Kidney (tissue), 14 donors: ENCODE results near the gene MKRN2. TPM values are rescaled to one million over a fixed set of nuclear protein-coding genes. Genes with fewer than 3 reads are reported as not detected.
"Not testable (repeated sequence)": the region's sequence is repeated elsewhere in the genome, so short reads cannot be mapped to it uniquely, and the experiment has no call there.

Source experiments
- DNase-seq, 5 donors: peaks; one replicate each; pipeline ENCODE4 v3.0.0-alpha.2; 2013 to 2020
- FAIRE-seq: peaks from 2 replicates; lab custom pipeline; 2012; peaks lifted over from hg19 to GRCh38; lab: Jason Lieb, UNC
- H3K27ac ChIP-seq, 2 donors: one replicate each; pipeline ENCODE4 v1.7.0; 2013; ENCODE audit warnings: low read depth in 2 of 2, low read length in 2 of 2, inconsistent platforms in 1 of 2
- H3K27me3 ChIP-seq: one replicate; pipeline ENCODE4 v1.7.1; 2013; ENCODE audit warnings: low read length, inconsistent platforms; ENCODE audit not compliant: control insufficient read depth, insufficient read depth
- H3K36me3 ChIP-seq, 3 donors: one replicate each; pipeline versions ENCODE4 v1.7.0 to v1.7.1; 2013; ENCODE audit warnings: low read length in 3 of 3, control low read depth in 1 of 3, inconsistent platforms in 1 of 3; ENCODE audit not compliant: insufficient read depth in 3 of 3, control insufficient read depth in 2 of 3
- H3K4me1 ChIP-seq, 3 donors: one replicate each; pipeline versions ENCODE4 v1.7.0 to v1.7.1; 2013; ENCODE audit warnings: low read length in 3 of 3, inconsistent platforms in 1 of 3, low read depth in 1 of 3; ENCODE audit not compliant: control insufficient read depth in 2 of 3, insufficient read depth in 2 of 3
- H3K4me3 ChIP-seq, 3 donors: one replicate each; pipeline versions ENCODE4 v1.7.0 to v1.8.1; 2013; ENCODE audit warnings: low read length in 3 of 3, control low read depth in 1 of 3, inconsistent platforms in 1 of 3
- H3K9ac ChIP-seq, 3 donors: one replicate each; pipeline versions ENCODE4 v1.7.0 to v1.7.1; 2013; ENCODE audit warnings: low read length in 3 of 3, control low read depth in 1 of 3, inconsistent platforms in 1 of 3
- H3K9me3 ChIP-seq, 3 donors: one replicate each; pipeline versions ENCODE4 v1.7.0 to v1.7.1; 2013; ENCODE audit warnings: low read length in 3 of 3, control low read depth in 1 of 3, inconsistent platforms in 1 of 3; ENCODE audit not compliant: control insufficient read depth in 2 of 3, insufficient read depth in 1 of 3
- CTCF ChIP-seq: IDR thresholded peaks from 3 replicates; pipeline ENCODE4 v1.5.1; 2012; ENCODE audit warnings: mild to moderate bottlenecking, moderate library complexity, borderline replicate concordance; ENCODE audit not compliant: insufficient read depth; ENCODE audit errors: extremely low read depth
- intact Hi-C: fragments of 100-400 bp; cut with DNase I; formaldehyde crosslinking; loops from one replicate; pipeline ENCODE4 v1.11.1; 2022
- polyA plus RNA-seq: library from polyadenylated mRNA; stranded (reverse); fragments of 350-450 nt; fragmentation: Illumina TruSeq; extraction: RNeasy Lipid Tissue Mini Kit (QIAGEN cat#74804); gene quantifications from one replicate; pipeline ENCODE4 v1.2.3, GENCODE V29; 2014; ENCODE audit warnings: low read depth, low replicate concordance; ENCODE audit not compliant: insufficient read depth
- total RNA-seq: library from RNA; stranded (reverse); fragmentation: NEBNext Ultra II Directional; extraction: Animal tissue kit (Norgen Biotek cat#: 25700); gene quantifications from one replicate; pipeline ENCODE4 v1.2.1, GENCODE V29; 2021
- donor health status: control.
- donor health status: control.
- donor health status: control.
- donor health status: control.
- donor health status: control.
- donor health status: DM: yes; HTN: yes; CAD: no.
- donor health status: Normal renal cell carcinoma (clear cell type).

The MKRN2 gene
- total and polyA plus RNA-seq, 2 donors from 2014 or later: 15.9 to 27.0 TPM

DNA sequence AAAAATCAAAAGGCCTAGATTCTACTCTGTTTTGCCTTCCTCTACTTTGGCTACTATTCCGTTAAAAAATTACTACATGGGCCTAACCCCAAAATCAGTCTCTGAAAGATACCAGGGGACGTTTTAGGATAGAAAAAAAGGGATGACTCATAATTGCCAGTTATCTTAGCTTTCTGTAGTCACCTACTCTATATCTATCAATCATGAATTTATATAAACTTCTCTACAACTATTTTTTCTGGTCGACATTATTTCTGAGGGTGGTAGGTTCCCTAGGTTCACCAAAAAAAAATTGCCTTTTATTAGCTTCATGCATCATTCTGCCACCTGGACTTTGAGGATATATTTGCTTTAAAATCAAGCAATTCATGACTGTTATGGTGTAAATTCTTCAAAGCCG lies 70.5 kb downstream of the MKRN2 start:
- no peak overlapping the region for H3K4me3 ChIP-seq
- H3K9ac ChIP-seq: no peak overlapping the region
- H3K27ac ChIP-seq: no peak overlapping the region
- no peaks in the 10 kb centered on the region for H3K9me3 ChIP-seq
- H3K4me1 ChIP-seq: peaks cover 0 to 16% (median 8%) of the 10 kb centered on the region in 3 donors
- DNase-seq: no peak
- intact Hi-C loops: no loop called here
- FAIRE-seq: no peak
- no peak for TF ChIP-seq CTCF
- H3K27me3 ChIP-seq: no peaks in the 10 kb centered on the region
- H3K36me3 ChIP-seq: no peaks in the 10 kb centered on the region

GRCh38 chr3:12628813-12629212 lies 71.9 kb downstream of the MKRN2 start:
- no peaks in the 10 kb centered on the region for H3K27me3 ChIP-seq
- intact Hi-C loops: no loop called here
- no peak overlapping the region for H3K4me3 ChIP-seq
- no peak for FAIRE-seq
- TF ChIP-seq CTCF: no peak
- no peak for DNase-seq
- H3K4me1 ChIP-seq: peaks cover 0 to 13% (median 6%) of the 10 kb centered on the region in 3 donors
- H3K9ac ChIP-seq: no peak overlapping the region
- no peaks in the 10 kb centered on the region for H3K9me3 ChIP-seq
- no peaks in the 10 kb centered on the region for H3K36me3 ChIP-seq
- H3K27ac ChIP-seq: no peak overlapping the region

DNA sequence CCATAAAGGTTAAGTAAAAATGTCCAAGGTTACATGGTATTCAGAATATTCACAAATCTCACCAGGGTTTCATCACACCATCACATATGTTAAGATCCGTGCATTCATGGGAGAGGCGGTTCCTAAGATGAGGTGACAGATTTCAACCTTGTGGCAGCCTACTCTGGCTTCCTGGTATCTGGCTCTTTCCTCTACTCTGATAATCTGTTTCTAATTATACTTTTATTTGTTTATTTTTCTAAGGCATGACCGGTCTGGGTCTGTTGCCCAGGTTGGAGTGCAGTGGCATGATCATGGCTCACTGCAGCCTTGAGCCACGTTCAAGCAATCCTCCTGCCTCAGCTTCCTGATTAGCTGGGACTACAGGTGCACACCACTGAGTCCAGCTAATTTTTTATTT lies 72.7 kb downstream of the MKRN2 start:
- no peak for TF ChIP-seq CTCF
- DNase-seq (no peak), FAIRE-seq (no peak)
- no peak overlapping the region for H3K9ac ChIP-seq
- no peaks in the 10 kb centered on the region for H3K9me3 ChIP-seq
- intact Hi-C loops: no loop called here
- H3K4me3 ChIP-seq: no peak overlapping the region
- no peak overlapping the region for H3K27ac ChIP-seq
- no peaks in the 10 kb centered on the region for H3K27me3 ChIP-seq
- H3K4me1 ChIP-seq: peaks cover 0 to 6% (median 4%) of the 10 kb centered on the region in 3 donors
- no peaks in the 10 kb centered on the region for H3K36me3 ChIP-seq

DNA sequence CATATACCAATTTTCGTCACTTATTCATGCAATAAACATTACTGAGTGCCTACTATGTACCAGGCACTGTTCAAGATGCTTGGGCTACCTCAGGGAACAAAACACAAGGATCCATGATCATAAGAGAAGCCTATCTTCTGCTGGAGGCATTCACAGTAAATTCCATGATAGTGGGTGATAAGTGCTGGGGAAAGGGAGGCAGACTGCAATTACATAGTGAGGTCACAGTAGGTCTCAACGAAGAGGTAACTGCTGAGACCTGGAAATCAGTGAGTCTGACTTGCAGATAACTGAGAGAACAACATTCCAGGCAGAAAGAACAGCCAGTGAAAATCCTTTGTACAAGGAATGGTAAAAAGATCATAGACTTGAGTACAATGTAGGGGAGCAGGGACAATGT lies 73.4 kb downstream of the MKRN2 start:
- FAIRE-seq (no peak), DNase-seq (no peak)
- TF ChIP-seq CTCF: no peak
- Histone ChIP-seq H3K9me3 (no peaks in the 10 kb centered on the region), H3K36me3 (no peaks in the 10 kb centered on the region), H3K27ac (no peak overlapping the region), H3K4me3 (no peak overlapping the region), H3K4me1 (peaks cover 0 to 4% (median 4%) of the 10 kb centered on the region in 3 donors), H3K9ac (no peak overlapping the region), H3K27me3 (no peaks in the 10 kb centered on the region)
- intact Hi-C loops: no loop called here

- H3K4me3 ChIP-seq, DNase-seq, H3K27ac ChIP-seq, H3K9ac ChIP-seq, intact Hi-C loops, H3K9me3 ChIP-seq, H3K27me3 ChIP-seq, H3K36me3 ChIP-seq, FAIRE-seq, H3K4me1 ChIP-seq: not testable (repeated sequence)
Measured at GRCh38 chr3:12630843-12631242, 74.0 kb downstream of the MKRN2 start.
